ENCODE data around the gene NAALADL2. TPM values are rescaled to one million over a fixed set of nuclear protein-coding genes. Genes with fewer than 3 reads are reported as not detected.

NAALADL2 gene
- total RNA-seq, 1 donor from 2014 or later: 2.8 TPM

- H3K4me3 Mint-ChIP-seq: no peak overlapping the region
- no peak overlapping the region for H3K27ac Mint-ChIP-seq (ENCODE audit: unreplicated experiment)
- H3K4me1 Mint-ChIP-seq: no peaks in the 10 kb centered on the region
- no peaks in the 10 kb centered on the region for H3K36me3 Mint-ChIP-seq (ENCODE audit: low read depth)
- DNase-seq (ENCODE audit: low read depth, low spot score): no peak
- no peak for TF ChIP-seq CTCF (conservative IDR thresholded peaks at IDR 0.05)
- H3K9me3 Mint-ChIP-seq: no peaks in the 10 kb centered on the region
- H3K27me3 Mint-ChIP-seq (ENCODE audit: low read depth): no peaks in the 10 kb centered on the region
Measured at GRCh38 chr3:175091426-175092114, 232.4 kb downstream of the NAALADL2 start.

GRCh38 chr3:175093748-175094147 is 234.6 kb downstream of the NAALADL2 start:
- DNase-seq (ENCODE audit: low read depth, low spot score): no peak
- no peak overlapping the region for H3K4me3 Mint-ChIP-seq
- no peaks in the 10 kb centered on the region for H3K36me3 Mint-ChIP-seq (ENCODE audit: low read depth)
- no peak overlapping the region for H3K27ac Mint-ChIP-seq (ENCODE audit: unreplicated experiment)
- no peak for TF ChIP-seq CTCF (conservative IDR thresholded peaks at IDR 0.05)
- no peaks in the 10 kb centered on the region for H3K9me3 Mint-ChIP-seq
- H3K4me1 Mint-ChIP-seq: no peaks in the 10 kb centered on the region
- no peaks in the 10 kb centered on the region for H3K27me3 Mint-ChIP-seq (ENCODE audit: low read depth)

- no peaks in the 10 kb centered on the region for H3K27me3 Mint-ChIP-seq (ENCODE audit: low read depth)
- H3K4me1 Mint-ChIP-seq: no peaks in the 10 kb centered on the region
- no peaks in the 10 kb centered on the region for H3K36me3 Mint-ChIP-seq (ENCODE audit: low read depth)
- H3K27ac Mint-ChIP-seq (ENCODE audit: unreplicated experiment): no peak overlapping the region
- H3K4me3 Mint-ChIP-seq: no peak overlapping the region
- DNase-seq (ENCODE audit: low read depth, low spot score): no peak
- no peaks in the 10 kb centered on the region for H3K9me3 Mint-ChIP-seq
- TF ChIP-seq CTCF (conservative IDR thresholded peaks at IDR 0.05): no peak
Measured at GRCh38 chr3:175094344-175094743, 235.2 kb downstream of the NAALADL2 start.

DNA sequence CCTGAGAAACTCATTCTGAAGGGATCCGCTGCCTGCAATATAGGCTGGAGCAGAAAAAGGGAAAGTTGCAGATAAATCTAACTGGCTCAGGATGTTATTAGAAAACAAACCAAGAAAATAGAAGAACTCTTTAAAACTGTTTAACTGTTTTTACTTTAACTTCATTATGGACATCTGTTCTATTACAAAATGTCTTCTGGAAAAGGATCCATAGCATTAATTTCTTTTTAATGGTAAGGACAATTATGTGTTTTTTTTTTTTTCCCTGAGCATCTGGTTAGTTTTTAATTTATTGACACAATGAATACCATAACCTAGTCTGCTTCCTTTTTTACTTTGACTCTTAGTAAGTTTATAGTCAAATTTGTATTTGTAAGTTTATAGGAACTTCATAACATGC is 239.5 kb downstream of the NAALADL2 start:
- Mint-ChIP-seq H3K27me3 (ENCODE audit: low read depth) (no peaks in the 10 kb centered on the region), H3K27ac (ENCODE audit: unreplicated experiment) (no peak overlapping the region), H3K4me1 (no peaks in the 10 kb centered on the region), H3K9me3 (no peaks in the 10 kb centered on the region), H3K4me3 (no peak overlapping the region), H3K36me3 (ENCODE audit: low read depth) (no peaks in the 10 kb centered on the region)
- DNase-seq (ENCODE audit: low read depth, low spot score): no peak
- TF ChIP-seq CTCF (conservative IDR thresholded peaks at IDR 0.05): no peak

DNA sequence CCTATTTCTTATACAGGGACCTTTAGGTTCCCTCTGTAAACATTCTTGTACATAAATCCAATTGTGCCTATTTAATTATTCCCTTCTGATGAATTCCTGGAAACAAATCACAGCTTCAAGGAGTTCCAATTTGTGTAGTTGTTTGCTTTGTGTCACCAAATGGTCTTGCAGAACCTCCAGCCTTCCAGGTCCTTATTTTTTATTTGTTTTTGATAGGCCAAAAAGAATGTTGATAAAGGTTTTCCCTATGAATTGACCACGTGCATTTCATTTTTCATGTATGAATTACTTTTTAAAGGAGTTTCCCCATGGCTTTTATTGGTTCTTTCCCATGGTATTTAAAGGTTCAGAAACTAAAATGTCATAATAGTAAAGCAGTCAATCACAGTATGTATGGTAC is 243.0 kb downstream of the NAALADL2 start:
- no peaks in the 10 kb centered on the region for H3K27me3 Mint-ChIP-seq (ENCODE audit: low read depth)
- no peak for TF ChIP-seq CTCF (conservative IDR thresholded peaks at IDR 0.05)
- no peaks in the 10 kb centered on the region for H3K4me1 Mint-ChIP-seq
- no peaks in the 10 kb centered on the region for H3K9me3 Mint-ChIP-seq
- H3K36me3 Mint-ChIP-seq (ENCODE audit: low read depth): no peaks in the 10 kb centered on the region
- no peak overlapping the region for H3K27ac Mint-ChIP-seq (ENCODE audit: unreplicated experiment)
- H3K4me3 Mint-ChIP-seq: no peak overlapping the region
- DNase-seq (ENCODE audit: low read depth, low spot score): no peak

Data from neural crest cell (in vitro differentiated cells).